NCI-H446 (cell line): ENCODE data around the gene TPD52L2.
"Not testable (repeated sequence)": the region's sequence is repeated elsewhere in the genome, so short reads cannot be mapped to it uniquely, and the experiment has no call there.

ENCODE experiments used
- DNase-seq, 2 experiments: peaks; one replicate each; lab custom pipeline; 2025; lab: John Stamatoyannopoulos, UW

TPD52L2 gene

DNA sequence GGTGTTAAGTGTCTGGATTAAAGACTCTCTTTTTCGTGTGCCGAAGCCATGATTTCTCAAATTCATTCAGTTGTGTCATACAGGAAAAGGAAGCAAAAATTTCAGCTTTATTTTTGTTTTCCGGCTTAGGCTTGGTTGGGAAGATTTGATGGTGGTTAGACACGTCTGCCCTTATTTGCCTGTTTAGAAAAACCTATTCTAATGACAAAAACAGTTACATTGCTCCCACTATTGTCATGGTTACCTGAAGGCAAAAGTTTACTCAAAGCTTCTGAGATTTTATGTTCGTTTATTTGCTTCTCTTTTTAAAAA, 30.8 kb downstream of the TPD52L2 start:
- DNase-seq, result no peak

DNA sequence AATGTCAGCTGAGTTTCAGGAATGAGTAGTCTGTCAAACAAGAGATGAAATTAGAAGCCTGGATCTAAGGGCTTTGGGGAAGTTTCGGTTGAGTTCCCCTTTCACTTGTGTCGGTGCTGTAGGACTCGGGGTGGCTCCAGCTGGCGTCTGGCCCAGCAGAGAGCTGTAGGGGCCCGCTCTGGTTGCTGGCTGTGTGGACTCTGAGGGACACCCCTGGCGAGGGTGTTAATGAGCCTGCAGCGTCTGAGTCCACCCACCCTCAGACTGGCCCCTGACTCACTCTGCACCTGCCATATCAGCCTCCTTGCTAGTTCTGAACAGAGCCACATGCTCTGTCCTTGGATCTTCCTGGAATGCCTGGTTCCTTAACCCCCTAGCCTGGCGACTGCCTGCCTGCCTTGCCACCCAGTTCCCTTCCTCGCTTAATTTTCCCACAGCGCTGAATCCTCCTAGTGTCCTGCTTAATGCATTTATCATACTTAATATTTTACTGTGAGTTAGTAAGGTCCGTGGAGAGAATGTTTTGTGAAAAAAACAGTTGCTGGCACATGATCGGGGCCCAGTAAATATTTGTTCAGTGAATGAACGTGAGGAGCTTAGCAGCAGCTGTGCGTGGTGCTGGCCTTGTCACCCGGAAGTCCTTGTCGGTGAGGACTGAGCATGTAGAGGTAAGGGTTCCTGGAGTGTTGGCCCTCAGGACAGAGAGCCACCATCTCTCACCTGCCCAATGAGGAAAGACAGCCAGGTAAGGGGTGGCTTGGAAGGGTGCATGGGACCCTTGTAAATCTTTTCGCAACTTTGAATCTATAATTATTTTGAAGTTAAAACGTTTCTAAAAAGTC, 31.4 kb downstream of the TPD52L2 start:
- peak in 1 of 2 experiments; percentile 18 for DNase-seq

DNA sequence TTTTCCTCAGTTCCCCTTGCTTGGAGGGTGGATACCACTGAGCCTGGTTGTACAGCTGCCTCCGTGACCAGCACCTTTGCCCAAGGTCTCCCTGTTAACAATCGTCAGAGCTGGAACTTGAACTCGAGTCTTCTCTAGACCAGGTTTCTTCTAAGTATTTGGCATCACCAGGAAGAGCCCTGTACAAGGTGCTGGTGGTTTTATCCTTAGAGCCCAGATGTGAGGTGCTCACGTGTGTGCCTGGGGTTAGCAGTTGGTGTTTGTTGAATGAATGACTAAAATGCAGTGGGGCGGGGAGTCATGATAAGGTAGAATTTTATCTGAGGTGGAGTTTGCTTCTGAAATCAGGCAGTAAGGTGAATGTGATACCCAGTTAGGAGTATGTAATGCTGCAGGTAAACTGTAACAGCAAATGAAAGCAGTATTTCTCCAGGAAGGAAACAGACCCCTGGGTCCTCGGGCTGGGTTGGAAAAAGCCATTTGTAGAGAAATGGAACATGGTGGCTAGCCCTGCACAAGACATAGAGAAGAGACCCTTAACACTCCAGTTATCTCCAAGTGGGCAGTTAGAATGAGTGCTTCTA, 33.0 kb downstream of the TPD52L2 start:
- DNase-seq, result no peak

- no peak for DNase-seq
These were observed 34.0 kb downstream of the TPD52L2 start for GRCh38 chr20:63898882-63899558.

- DNase-seq, result no peak
These were observed 35.3 kb downstream of the TPD52L2 start for GRCh38 chr20:63900413-63900812.

GRCh38 chr20:63903796-63904561, 38.9 kb downstream of the TPD52L2 start:
- no peak for DNase-seq

- no peak for DNase-seq
These were observed 43.1 kb downstream of the TPD52L2 start for GRCh38 chr20:63908008-63908682.

GRCh38 chr20:63911176-63911575, 46.1 kb downstream of the TPD52L2 start:
- no peak for DNase-seq

DNA sequence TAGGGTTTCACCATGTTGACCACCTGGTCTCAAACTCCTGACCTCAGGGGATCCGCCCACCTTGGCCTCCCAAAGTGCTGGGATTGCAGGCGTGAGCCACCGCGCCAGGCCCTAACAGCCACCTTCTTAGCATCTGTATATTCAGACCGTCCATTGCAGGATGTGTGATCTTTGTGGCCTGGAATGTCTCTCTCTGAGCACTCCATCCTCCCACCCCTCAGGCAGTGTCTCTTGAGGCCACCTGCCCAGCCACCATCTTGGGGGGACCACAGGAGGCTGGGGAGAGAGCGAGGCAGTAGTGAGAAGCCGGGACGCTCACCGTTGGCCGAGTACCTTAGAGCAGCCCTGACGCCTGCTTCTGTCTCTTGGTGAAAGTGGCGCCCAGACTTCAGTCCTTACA, 48.7 kb downstream of the TPD52L2 start:
- DNase-seq, result no peak

- no peak for DNase-seq
These were observed 50.4 kb downstream of the TPD52L2 start for GRCh38 chr20:63915471-63915870.

DNA sequence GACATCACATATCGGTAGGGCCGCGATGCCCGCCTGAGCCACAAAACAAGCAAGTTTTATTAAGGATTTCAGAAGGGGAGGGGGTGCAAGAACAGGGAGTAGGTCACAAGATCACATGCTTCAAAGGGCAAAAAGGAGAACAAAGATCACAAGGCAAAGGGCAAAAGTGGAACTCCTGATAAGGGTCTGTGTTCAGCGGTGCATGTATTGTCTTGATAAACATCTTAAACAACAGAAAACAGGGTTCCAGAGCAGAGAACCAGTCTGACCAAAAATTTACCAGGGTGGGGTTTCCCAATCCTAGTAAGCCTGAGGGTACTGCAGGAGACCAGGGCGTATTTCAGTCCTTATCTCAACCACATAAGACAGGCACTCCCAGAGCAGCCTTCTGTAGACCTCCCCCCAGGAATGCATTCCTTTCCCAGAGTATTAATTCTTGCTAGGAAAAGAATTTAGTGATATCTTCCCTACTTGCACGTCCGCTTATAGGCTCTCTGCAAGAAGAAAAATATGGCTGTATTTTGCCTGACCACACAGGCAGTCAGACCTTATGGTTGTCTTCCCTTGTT, 51.4 kb downstream of the TPD52L2 start:
- not testable (repeated sequence) for DNase-seq

- no peak for DNase-seq
These were observed 52.7 kb downstream of the TPD52L2 start for GRCh38 chr20:63917811-63918210.

GRCh38 chr20:63919130-63919529, 54.1 kb downstream of the TPD52L2 start:
- DNase-seq, result no peak

DNA sequence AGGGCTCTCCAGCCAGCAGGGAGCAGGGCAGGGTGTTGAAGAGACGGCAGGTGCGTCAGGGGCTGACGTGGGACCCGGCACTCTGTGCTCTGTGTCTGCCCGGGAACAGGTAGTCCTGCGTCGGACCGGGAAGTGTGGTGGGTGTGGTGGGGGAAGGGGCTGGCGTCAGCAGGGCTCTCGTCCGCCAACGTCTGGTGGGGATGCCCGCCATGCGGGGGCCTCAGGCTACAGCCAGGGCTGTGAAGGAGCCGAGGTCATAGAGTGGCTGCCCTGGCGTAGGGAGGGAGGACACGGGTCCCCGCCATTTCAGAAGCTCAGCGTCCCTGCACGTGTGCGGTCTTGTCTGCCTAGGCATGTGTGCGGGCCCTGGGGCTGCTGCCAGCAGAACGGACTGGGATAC, 55.2 kb downstream of the TPD52L2 start:
- DNase-seq, result no peak

- no peak for DNase-seq
These were observed 58.6 kb downstream of the TPD52L2 start for GRCh38 chr20:63923651-63924050.

GRCh38 chr20:63924241-63924640, 59.2 kb downstream of the TPD52L2 start:
- no peak for DNase-seq

DNA sequence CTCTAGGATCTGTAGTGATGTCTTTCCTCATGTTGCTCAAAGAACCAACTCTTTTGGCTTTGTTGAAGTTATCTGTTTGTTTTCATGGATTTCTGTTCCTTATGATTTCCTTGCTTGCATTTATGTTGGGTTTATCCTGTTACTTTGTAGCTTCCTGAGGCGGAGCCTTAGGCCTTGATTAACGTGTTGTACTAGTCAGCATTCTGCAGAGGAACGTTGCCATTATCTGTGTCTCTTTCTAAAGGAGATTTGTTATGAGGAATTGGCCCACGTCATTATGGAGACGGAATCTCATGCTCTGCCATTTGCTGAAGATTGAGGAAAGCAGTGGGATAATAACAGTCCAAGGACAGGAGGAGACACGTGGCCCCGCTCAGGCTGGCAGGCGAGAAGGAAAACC, 61.2 kb downstream of the TPD52L2 start:
- no peak for DNase-seq

DNA sequence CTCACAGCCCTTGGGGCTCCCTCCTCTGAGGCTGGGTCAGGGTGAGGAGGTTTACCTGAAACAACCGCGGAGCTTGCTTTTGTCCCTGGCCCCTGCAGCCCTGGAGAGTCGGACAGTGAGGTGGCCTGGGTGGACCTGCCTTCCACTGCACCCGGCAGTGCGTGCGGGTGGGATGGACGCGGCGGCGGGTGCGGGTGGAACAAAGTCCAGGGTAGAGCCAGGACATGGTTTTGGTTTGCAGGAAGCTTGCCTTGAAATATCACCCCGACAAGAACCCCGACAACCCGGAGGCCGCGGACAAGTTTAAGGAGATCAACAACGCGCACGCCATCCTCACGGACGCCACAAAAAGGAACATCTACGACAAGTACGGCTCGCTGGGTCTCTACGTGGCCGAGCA, 64.0 kb downstream of the TPD52L2 start:
- DNase-seq, result no peak

GRCh38 chr20:63929473-63929883, 64.4 kb downstream of the TPD52L2 start:
- not testable (repeated sequence) for DNase-seq

- DNase-seq, result no peak
These were observed 66.0 kb downstream of the TPD52L2 start for GRCh38 chr20:63930971-63931553.

DNA sequence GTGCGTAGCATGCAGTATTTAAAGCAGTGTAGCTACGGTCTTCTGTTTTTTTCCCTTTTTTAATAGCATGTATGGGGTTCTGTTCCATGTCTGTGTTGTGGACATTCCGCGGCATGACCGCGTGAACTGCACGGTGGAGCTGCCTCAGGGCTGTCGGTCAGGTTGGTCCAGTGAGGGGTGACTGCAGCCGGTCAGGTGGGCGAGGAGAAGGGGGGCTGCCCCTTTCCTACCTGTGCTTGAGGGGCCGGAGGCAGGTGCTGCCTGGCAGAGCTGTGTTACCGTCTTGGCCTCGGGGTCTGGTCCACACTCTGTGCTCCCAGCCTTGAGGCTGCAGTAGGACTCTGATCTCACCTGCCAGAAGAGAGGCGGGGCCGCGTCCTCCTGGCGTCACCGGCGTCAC, 66.7 kb downstream of the TPD52L2 start:
- DNase-seq, result no peak
